Activated T-cell treated with anti-CD3 and anti-CD28 coated beads, Interleukin-2, amount 50 U/mL, for 24 hours (primary cell): ENCODE data around the gene ITGA3.
A peak's percentile ranks its signal among the peaks of the same experiment; 100 is the strongest.

ENCODE experiments used
- DNase-seq: peaks from one replicate; pipeline ENCODE4 v3.0.0-alpha.2; 2020
- H3K27ac Mint-ChIP-seq: 2 replicates; pipeline ENCODE4 v1.8.0; 2020; ENCODE audit warnings: mild to moderate bottlenecking, mixed read lengths
- H3K27me3 Mint-ChIP-seq: 2 replicates; pipeline ENCODE4 v1.8.0; 2020; ENCODE audit warnings: mixed read lengths
- H3K36me3 Mint-ChIP-seq: 2 replicates; pipeline ENCODE4 v1.8.0; 2020; ENCODE audit warnings: low read depth, mixed read lengths
- H3K4me1 Mint-ChIP-seq: 2 replicates; pipeline ENCODE4 v1.8.0; 2020; ENCODE audit warnings: low read depth, mixed read lengths
- H3K4me3 Mint-ChIP-seq: 2 replicates; pipeline ENCODE4 v1.8.0; 2020; ENCODE audit warnings: mild to moderate bottlenecking, moderate library complexity, mixed read lengths
- H3K9me3 Mint-ChIP-seq: 2 replicates; pipeline ENCODE4 v1.8.0; 2020; ENCODE audit warnings: mixed read lengths

ITGA3 gene

GRCh38 chr17:50055426-50056216 lies at the start of gene ITGA3:
ITGA3 (plus strand) TSS chr17:50056110; CDS start chr17:50056440, 330 bp downstream.
- peak within 1 kb of the TSS; percentile 85 for H3K4me3 Mint-ChIP-seq
- peaks cover 7% of the 10 kb centered on the region for H3K27me3 Mint-ChIP-seq
- DNase-seq = peak; percentile 76
- peak within 1 kb of the TSS; percentile 67 for H3K27ac Mint-ChIP-seq
- H3K4me1 Mint-ChIP-seq = peaks cover 43% of the 10 kb centered on the region
- no peaks in the 10 kb centered on the region for H3K9me3 Mint-ChIP-seq
- H3K36me3 Mint-ChIP-seq = peaks cover 3% of the 10 kb centered on the region

GRCh38 chr17:50009282-50009681 lies 46.6 kb upstream of the ITGA3 start:
- Mint-ChIP-seq H3K4me1 (no peaks in the 10 kb centered on the region), H3K4me3 (no peak overlapping the region), H3K27ac (no peak overlapping the region), H3K27me3 (peaks cover 58% of the 10 kb centered on the region), H3K36me3 (no peaks in the 10 kb centered on the region), H3K9me3 (peaks cover 16% of the 10 kb centered on the region)
- no peak for DNase-seq

DNA sequence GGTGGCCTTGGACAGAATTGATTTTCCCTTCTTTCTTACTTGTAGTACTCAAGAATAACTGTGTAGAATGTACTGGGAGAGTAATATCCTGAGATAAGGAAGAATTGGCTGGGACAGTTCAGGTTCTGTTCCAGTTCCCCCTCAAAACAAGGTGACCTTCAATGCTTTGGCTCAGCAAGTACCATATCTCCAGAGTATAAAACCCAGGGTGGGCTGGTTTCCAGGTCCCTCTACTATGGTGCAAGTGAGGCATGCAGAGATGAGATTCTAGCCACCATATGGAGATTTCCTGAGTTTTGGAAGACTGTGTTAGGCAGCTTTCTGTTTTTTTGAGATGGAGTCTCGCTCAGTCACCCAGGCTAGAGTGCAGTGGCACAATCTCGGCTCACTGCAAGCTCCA lies 42.8 kb upstream of the ITGA3 start:
- H3K4me1 Mint-ChIP-seq = no peaks in the 10 kb centered on the region
- DNase-seq = no peak
- no peaks in the 10 kb centered on the region for H3K36me3 Mint-ChIP-seq
- H3K4me3 Mint-ChIP-seq = no peak overlapping the region
- H3K9me3 Mint-ChIP-seq = peaks cover 24% of the 10 kb centered on the region
- no peak overlapping the region for H3K27ac Mint-ChIP-seq
- H3K27me3 Mint-ChIP-seq = peaks cover 52% of the 10 kb centered on the region

DNA sequence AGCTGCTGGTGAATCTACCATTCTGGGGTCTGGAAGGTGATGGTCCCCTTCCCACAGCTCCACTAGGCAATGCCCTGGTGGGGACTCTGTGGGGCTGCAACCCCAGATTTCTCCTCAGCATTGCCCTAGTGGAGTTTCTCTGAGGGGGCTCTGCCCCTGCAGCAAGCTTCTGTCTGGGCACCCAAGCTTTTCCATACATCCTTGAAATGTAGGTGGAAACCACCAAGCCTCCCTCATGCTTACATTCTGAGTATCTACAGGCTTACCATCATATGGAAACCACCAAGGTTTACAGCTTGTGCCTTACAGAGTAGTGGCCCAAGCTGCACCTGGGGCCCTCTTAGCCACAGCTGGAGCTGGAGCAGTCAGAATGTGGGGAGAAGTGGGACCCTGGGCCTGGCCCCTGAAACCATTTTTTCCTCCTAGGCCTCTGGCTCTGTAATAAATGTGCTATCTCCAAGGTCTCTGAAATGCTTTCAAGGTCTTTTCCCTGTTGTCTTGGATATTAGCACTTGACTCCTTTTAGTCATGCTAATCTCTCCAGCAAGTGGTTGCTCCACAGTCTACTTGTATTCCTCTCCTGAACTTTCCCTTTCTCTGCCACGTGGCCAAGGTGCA lies 41.3 kb upstream of the ITGA3 start:
- DNase-seq = no peak
- H3K4me3 Mint-ChIP-seq = no peak overlapping the region
- peaks cover 40% of the 10 kb centered on the region for H3K27me3 Mint-ChIP-seq
- no peak overlapping the region for H3K27ac Mint-ChIP-seq
- no peaks in the 10 kb centered on the region for H3K36me3 Mint-ChIP-seq
- no peaks in the 10 kb centered on the region for H3K4me1 Mint-ChIP-seq
- H3K9me3 Mint-ChIP-seq = peaks cover 24% of the 10 kb centered on the region

DNA sequence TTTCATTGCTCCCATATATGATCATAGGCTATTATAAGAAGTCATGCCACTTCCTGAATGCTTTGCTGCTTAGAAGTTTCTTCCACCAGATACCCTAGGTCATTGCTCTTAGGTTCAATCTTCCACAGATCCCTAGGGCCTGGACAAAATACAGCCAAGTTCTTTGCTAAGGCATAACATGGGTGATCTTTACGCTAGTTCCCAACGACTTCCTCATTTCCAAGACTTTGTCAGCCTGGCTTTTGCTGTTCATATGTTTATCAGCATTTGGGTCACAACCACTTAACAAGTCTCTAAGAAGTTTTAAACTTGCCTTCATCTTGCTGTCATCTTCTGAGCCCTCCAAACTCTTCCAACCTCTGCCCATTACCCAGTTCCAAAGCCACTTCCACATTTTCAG lies 40.8 kb upstream of the ITGA3 start:
- Mint-ChIP-seq H3K9me3 (peaks cover 24% of the 10 kb centered on the region), H3K36me3 (no peaks in the 10 kb centered on the region), H3K27ac (no peak overlapping the region), H3K4me1 (no peaks in the 10 kb centered on the region), H3K27me3 (peaks cover 36% of the 10 kb centered on the region), H3K4me3 (no peak overlapping the region)
- no peak for DNase-seq

DNA sequence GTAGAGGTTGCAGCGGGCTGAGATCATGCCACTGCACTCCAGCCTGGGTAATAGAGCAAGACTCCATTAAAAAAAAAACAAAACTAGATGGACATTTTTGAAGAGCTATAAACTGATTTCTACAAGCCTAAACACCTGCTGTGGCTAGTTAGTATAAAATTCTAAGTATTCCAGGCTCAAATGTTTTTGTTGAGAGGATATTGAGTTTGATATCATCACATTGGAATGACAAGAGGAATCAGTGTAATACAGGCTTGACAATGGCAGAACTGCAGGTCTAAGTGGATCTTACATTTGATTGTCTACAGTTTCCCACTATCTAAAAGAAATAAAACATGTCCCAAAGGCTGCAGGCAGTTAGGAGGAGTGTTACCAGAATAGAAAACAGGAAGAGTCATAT lies 37.0 kb upstream of the ITGA3 start:
- Mint-ChIP-seq H3K4me3 (no peak overlapping the region), H3K36me3 (no peaks in the 10 kb centered on the region), H3K27ac (no peak overlapping the region), H3K4me1 (no peaks in the 10 kb centered on the region), H3K27me3 (peaks cover 17% of the 10 kb centered on the region), H3K9me3 (peaks cover 9% of the 10 kb centered on the region)
- DNase-seq = no peak

- no peak for DNase-seq
- Mint-ChIP-seq H3K4me1 (no peaks in the 10 kb centered on the region), H3K36me3 (no peaks in the 10 kb centered on the region), H3K27ac (no peak overlapping the region), H3K4me3 (no peak overlapping the region), H3K27me3 (peaks cover 16% of the 10 kb centered on the region), H3K9me3 (no peaks in the 10 kb centered on the region)
These were observed 34.9 kb upstream of the ITGA3 start for GRCh38 chr17:50020841-50021599.

GRCh38 chr17:50021681-50022370 lies 34.1 kb upstream of the ITGA3 start:
- no peaks in the 10 kb centered on the region for H3K36me3 Mint-ChIP-seq

GRCh38 chr17:50022463-50023130 lies 33.3 kb upstream of the ITGA3 start:
- H3K27me3 Mint-ChIP-seq = peaks cover 21% of the 10 kb centered on the region
- no peak for DNase-seq
- no peak overlapping the region for H3K4me3 Mint-ChIP-seq
- H3K9me3 Mint-ChIP-seq = no peaks in the 10 kb centered on the region
- no peaks in the 10 kb centered on the region for H3K36me3 Mint-ChIP-seq
- no peak overlapping the region for H3K27ac Mint-ChIP-seq
- H3K4me1 Mint-ChIP-seq = peaks cover 8% of the 10 kb centered on the region

More at GRCh38 chr17:50021681-50022370, 34.1 kb upstream of the ITGA3 start:
- Mint-ChIP-seq H3K27ac (no peak overlapping the region), H3K27me3 (peaks cover 15% of the 10 kb centered on the region), H3K9me3 (no peaks in the 10 kb centered on the region), H3K4me1 (peaks cover 2% of the 10 kb centered on the region), H3K4me3 (no peak overlapping the region)
- DNase-seq = no peak

DNA sequence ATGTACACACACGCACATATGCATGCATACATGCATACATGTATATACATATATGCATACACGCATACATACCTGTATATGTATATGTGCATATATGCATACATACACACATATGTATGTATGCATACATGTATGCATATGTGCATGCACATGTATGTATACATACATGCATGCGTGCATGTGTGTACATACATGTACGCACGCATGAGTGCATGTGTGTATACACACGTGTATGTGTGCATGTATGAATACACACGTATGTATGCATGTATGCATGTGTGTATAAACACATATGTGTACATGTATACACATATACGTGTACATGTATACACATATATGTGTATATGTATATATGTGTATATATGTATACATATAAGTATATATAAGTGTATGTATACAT lies 32.4 kb upstream of the ITGA3 start:
- no peak for DNase-seq
- Mint-ChIP-seq H3K27me3 (peaks cover 30% of the 10 kb centered on the region), H3K4me3 (no peak overlapping the region), H3K27ac (no peak overlapping the region), H3K36me3 (no peaks in the 10 kb centered on the region), H3K4me1 (peaks cover 10% of the 10 kb centered on the region), H3K9me3 (no peaks in the 10 kb centered on the region)

GRCh38 chr17:50024808-50025207 lies 31.1 kb upstream of the ITGA3 start:
- Mint-ChIP-seq H3K9me3 (no peaks in the 10 kb centered on the region), H3K27me3 (peaks cover 37% of the 10 kb centered on the region), H3K36me3 (no peaks in the 10 kb centered on the region)

GRCh38 chr17:50026046-50026675 lies 29.7 kb upstream of the ITGA3 start:
- Mint-ChIP-seq H3K36me3 (no peaks in the 10 kb centered on the region), H3K4me3 (no peak overlapping the region), H3K4me1 (peaks cover 10% of the 10 kb centered on the region), H3K27me3 (peaks cover 39% of the 10 kb centered on the region), H3K9me3 (no peaks in the 10 kb centered on the region), H3K27ac (no peak overlapping the region)
- no peak for DNase-seq

More at GRCh38 chr17:50024808-50025207, 31.1 kb upstream of the ITGA3 start:
- no peak for DNase-seq
- Mint-ChIP-seq H3K27ac (no peak overlapping the region), H3K4me1 (peaks cover 10% of the 10 kb centered on the region), H3K4me3 (no peak overlapping the region)

GRCh38 chr17:50026837-50027171 lies 29.1 kb upstream of the ITGA3 start:
- DNase-seq = peak; percentile 90
- no peaks in the 10 kb centered on the region for H3K9me3 Mint-ChIP-seq
- no peak overlapping the region for H3K4me3 Mint-ChIP-seq

More at GRCh38 chr17:50026837-50027171, 29.1 kb upstream of the ITGA3 start:
- peaks cover 33% of the 10 kb centered on the region for H3K27me3 Mint-ChIP-seq
- no peak overlapping the region for H3K27ac Mint-ChIP-seq
- H3K4me1 Mint-ChIP-seq = peaks cover 10% of the 10 kb centered on the region
- H3K36me3 Mint-ChIP-seq = no peaks in the 10 kb centered on the region
